K562 (cell line): ENCODE measurements around the gene OR52E2. TPM values are rescaled to one million over a fixed set of nuclear protein-coding genes. Genes with fewer than 3 reads are reported as not detected.

Experiments
- ATAC-seq: fragments of 200-7000 bp; cut with Tn5 transposase; 3 replicates; pipeline ENCODE4 v1.9.1; 2020; ENCODE audit warnings: moderate library complexity
- BruUV-seq: library from RNA; stranded (reverse); fragments of 400-500 nt; replicated peaks from 2 replicates; lab custom pipeline; 2021; lab: Mats Ljungman, UMichigan
- CTCF ChIA-PET: fragments of 300-600 bp; formaldehyde crosslinking; extraction: SDS; loops from one replicate; lab custom pipeline; 2021; ENCODE audit warnings: low intra/inter-chr PET ratio; lab: Yijun Ruan, JAX
- POLR2A ChIA-PET: fragments of 300-600, 350-650 bp; sonication (Branson Sonifier 250); formaldehyde crosslinking; extraction: SDS; loops from one replicate; lab custom pipeline; 2021; ENCODE audit warnings: antibody characterized with exemption, inconsistent platforms; lab: Yijun Ruan, JAX
- DNase-seq, 4 experiments: peaks; one replicate each; pipeline versions ENCODE4 v3.0.0 to v3.0.0-alpha.2; 2011 to 2018; ENCODE audit warnings: low spot score in 3 of 4, mixed read lengths in 3 of 4; ENCODE audit errors: extremely low read depth in 1 of 4
- FAIRE-seq: peaks from 2 replicates; lab custom pipeline; 2011; peaks lifted over from hg19 to GRCh38; lab: Jason Lieb, UNC
- H2AFZ ChIP-seq: 2 replicates; pipeline ENCODE4 v1.6.0; 2011; ENCODE audit warnings: low read depth, low read length, control low read depth, inconsistent platforms
- H3K27ac ChIP-seq: fragments of 200-600 bp; 3 replicates; pipeline ENCODE4 v1.8.0; 2011; ENCODE audit warnings: low read depth, mild to moderate bottlenecking, control low read depth, inconsistent platforms, low read length, moderate library complexity, mixed read lengths; ENCODE audit errors: extremely low read depth
- H3K27me3 ChIP-seq, 2 experiments: fragments of 300-600 bp in 1 of 2; 2 replicates in 1 of 2; 3 replicates in 1 of 2; pipeline versions ENCODE4 v1.6.0 to v1.8.0; 2011; ENCODE audit warnings: inconsistent platforms in 2 of 2, low read length in 2 of 2, mild to moderate bottlenecking in 1 of 2, mixed read lengths in 1 of 2, moderate library complexity in 1 of 2; ENCODE audit not compliant: control insufficient read depth in 2 of 2, insufficient read depth in 2 of 2
- H3K36me3 ChIP-seq: fragments of 300-600 bp; 3 replicates; pipeline ENCODE4 v1.8.0; 2011; ENCODE audit warnings: mild to moderate bottlenecking, low read length, inconsistent platforms; ENCODE audit not compliant: control insufficient read depth, insufficient read depth
- H3K4me1 ChIP-seq, 2 experiments: fragments of 200-600 bp in 1 of 2; replicated peaks in 1 of 2; 2 replicates in 1 of 2; 3 replicates in 1 of 2; pipeline versions ENCODE4 v1.5.1 to v1.8.0; 2011; ENCODE audit warnings: inconsistent platforms in 2 of 2, low read length in 2 of 2, mild to moderate bottlenecking in 1 of 2, mixed read lengths in 1 of 2, moderate library complexity in 1 of 2; ENCODE audit not compliant: control insufficient read depth in 2 of 2, insufficient read depth in 2 of 2
- H3K4me2 ChIP-seq: 2 replicates; pipeline ENCODE4 v1.6.1; 2011; ENCODE audit warnings: low read length, control low read depth, inconsistent platforms, mixed read lengths; ENCODE audit not compliant: insufficient read depth
- H3K4me3 ChIP-seq: fragments of 200-600 bp; sonication (generic), shearing (Covaris generic); 2 replicates; pipeline ENCODE4 v1.5.1; 2016; ENCODE audit warnings: control low read depth, inconsistent platforms
- H3K79me2 ChIP-seq: fragments of 200-600 bp; 3 replicates; pipeline ENCODE4 v1.8.0; 2011; ENCODE audit warnings: low read length, inconsistent platforms; ENCODE audit not compliant: control insufficient read depth, insufficient read depth
- H3K9ac ChIP-seq, 2 experiments: 2 replicates each; pipeline versions ENCODE4 v1.6.0 to v1.6.1; 2011; ENCODE audit warnings: low read depth in 2 of 2, low read length in 2 of 2, control low read depth in 1 of 2, inconsistent platforms in 1 of 2, mild to moderate bottlenecking in 1 of 2, mixed read lengths in 1 of 2; ENCODE audit not compliant: insufficient read depth in 1 of 2
- H3K9me1 ChIP-seq: one replicate; pipeline ENCODE4 v1.6.0; 2011; ENCODE audit warnings: inconsistent platforms, mild to moderate bottlenecking, low read length, moderate library complexity; ENCODE audit not compliant: control insufficient read depth, insufficient read depth
- H3K9me3 ChIP-seq: replicated peaks from 2 replicates; pipeline ENCODE4 v1.5.1; 2011; ENCODE audit warnings: low read depth, low read length, inconsistent platforms; ENCODE audit not compliant: control insufficient read depth, insufficient read depth
- H4K20me1 ChIP-seq: replicated peaks from 2 replicates; pipeline ENCODE4 v1.6.1; 2011; ENCODE audit warnings: low read length, inconsistent platforms, mixed read lengths; ENCODE audit not compliant: control insufficient read depth, insufficient read depth
- BMI1 ChIP-seq: fragments of 150-350 bp; IDR thresholded peaks from 2 replicates; pipeline ENCODE4 v1.6.1; 2014; ENCODE audit warnings: low read length
- C11orf30 ChIP-seq: fragments of 450-650 bp; IDR thresholded peaks from 2 replicates; pipeline ENCODE4 v1.6.1; 2016; ENCODE audit warnings: low read depth, mild to moderate bottlenecking
- CEBPB ChIP-seq: fragments of 450-650 bp; IDR thresholded peaks from 2 replicates; pipeline ENCODE4 v1.6.1; 2016; ENCODE audit warnings: missing genetic modification characterization, missing compliant biosample characterization
- CREM ChIP-seq: IDR thresholded peaks from 2 replicates; pipeline ENCODE4 v1.6.1; 2014; ENCODE audit warnings: antibody characterized with exemption, low read depth
- KAT7 ChIP-seq: sonication (generic); formaldehyde crosslinking; IDR thresholded peaks from 2 replicates; pipeline ENCODE4 v1.8.0; 2022; ENCODE audit warnings: missing genetic modification reagents, mild to moderate bottlenecking, borderline replicate concordance
- MAFF ChIP-seq: IDR thresholded peaks from 2 replicates; pipeline ENCODE4 v1.6.1; 2012; ENCODE audit warnings: low read length, improper control_type of control experiment
- MAFG ChIP-seq: fragments of 450-650 bp; conservative IDR thresholded peaks from 2 replicates; pipeline ENCODE4 v1.6.1; 2016; ENCODE audit warnings: missing genetic modification characterization, missing compliant biosample characterization
- MAFK ChIP-seq: IDR thresholded peaks from 2 replicates; pipeline ENCODE4 v1.6.1; 2011; ENCODE audit warnings: low read length, improper control_type of control experiment
- RBM15 ChIP-seq: fragments of 200-400 bp; formaldehyde crosslinking; IDR thresholded peaks from 2 replicates; pipeline ENCODE4 v1.6.1; 2018; ENCODE audit warnings: mild to moderate bottlenecking, low read length, moderate library complexity; ENCODE audit not compliant: insufficient read depth
- SOX6 ChIP-seq: fragments of 450-650 bp; IDR thresholded peaks from 2 replicates; pipeline ENCODE4 v1.6.1; 2014; ENCODE audit warnings: mild to moderate bottlenecking
- U2AF2 ChIP-seq: fragments of 200-400 bp; formaldehyde crosslinking; optimal IDR thresholded peaks from 2 replicates; pipeline ENCODE3; 2017; ENCODE audit warnings: low read depth, mild to moderate bottlenecking, low read length
- ZBTB49 ChIP-seq: sonication (generic); formaldehyde crosslinking; IDR thresholded peaks from 2 replicates; pipeline ENCODE4 v1.8.0; 2022; ENCODE audit warnings: missing genetic modification reagents, mild to moderate bottlenecking, borderline replicate concordance
- ZNF146 ChIP-seq: IDR thresholded peaks from one replicate; pipeline ENCODE4 v1.6.1; 2018; ENCODE audit warnings: missing compliant biosample characterization; ENCODE audit not compliant: unreplicated experiment
- ZNF316 ChIP-seq: fragments of 450-650 bp; IDR thresholded peaks from 2 replicates; pipeline ENCODE4 v1.6.1; 2016
- ZSCAN32 ChIP-seq: fragments of 450-650 bp; formaldehyde crosslinking; IDR thresholded peaks from 2 replicates; pipeline ENCODE4 v1.4.0; 2020; ENCODE audit warnings: mild to moderate bottlenecking, moderate library complexity
- in situ Hi-C: fragments of 300-500 bp; cut with MboI; formaldehyde crosslinking; loops from 4 replicates; pipeline ENCODE4 v1.15.0; 2018; ENCODE audit warnings: inconsistent platforms, mixed read lengths
- intact Hi-C: fragments of 100-400 bp; cut with micrococcal nuclease; formaldehyde crosslinking; loops from 2 replicates; pipeline ENCODE4 v1.14.2; 2022
- polyA plus RNA-seq, 8 experiments: library from polyadenylated mRNA; depleted of rRNA in 4 of 8; stranded (reverse) in 5 of 8; unstranded in 3 of 8; fragments of >200 nt; fragmentation: Nextera tagmentation in 2 of 8; fragmentation: Illumina TruSeq in 1 of 8; extraction: Ambion mirVana in 2 of 8; extraction: Trizol in 1 of 8; gene quantifications; 2 replicates each; pipeline versions ENCODE4 v1.2.1 to v1.2.3, GENCODE V29; 2011 to 2014; ENCODE audit warnings: inconsistent platforms in 1 of 8, missing spikeins in 1 of 8
- total RNA-seq, 7 experiments: library from RNA; depleted of rRNA in 6 of 7; stranded (reverse); fragments of >200 nt in 6 of 7; fragmentation: Illumina TruSeq in 2 of 7; extraction: Trizol in 2 of 7; gene quantifications; 2 replicates each; pipeline versions ENCODE4 v1.2.1 to v1.2.3, GENCODE V29; 2011 to 2021; ENCODE audit warnings: low replicate concordance in 1 of 7

Gene OR52E2
- total and polyA plus RNA-seq, 9 of the 15 experiments (the other 6 are each of a cell fraction or from before 2014, with no cell fraction given): not detected

- H3K4me2 ChIP-seq: no peak overlapping the region
- H3K27me3 ChIP-seq: no peaks in the 10 kb centered on the region
- H3K79me2 ChIP-seq: no peaks in the 10 kb centered on the region
- BruUV-seq: no TSS peak
- H3K36me3 ChIP-seq: no peaks in the 10 kb centered on the region
- in situ Hi-C loops: no loop called here
- ATAC-seq: no peak
- intact Hi-C loops: no loop called here
- no peak for FAIRE-seq
- CTCF ChIA-PET: no interaction called here
- no peaks in the 10 kb centered on the region for H4K20me1 ChIP-seq
- no peak overlapping the region for H3K4me3 ChIP-seq
- POLR2A ChIA-PET: no interaction called here
- no peak overlapping the region for H2AFZ ChIP-seq
- TF ChIP-seq ZSCAN32 (CRISPR knock-in tag) (no peak), CEBPB (tag) (no peak), KAT7 (CRISPR knock-in tag) (no peak)
- no peak overlapping the region for H3K9ac ChIP-seq
- peaks cover 0 to 4% of the 10 kb centered on the region in 2 experiments; a peak in 1 of 5 replicates for H3K4me1 ChIP-seq
- no peak for DNase-seq
- no peak overlapping the region for H3K27ac ChIP-seq
- no peaks in the 10 kb centered on the region for H3K9me3 ChIP-seq
- no peaks in the 10 kb centered on the region for H3K9me1 ChIP-seq
Measured at GRCh38 chr11:5088556-5088955, 29.1 kb upstream of the OR52E2 start.

GRCh38 chr11:5083602-5084001 is 24.2 kb upstream of the OR52E2 start:
- Histone ChIP-seq H3K27me3 (no peaks in the 10 kb centered on the region), H3K9ac (no peak overlapping the region), H3K9me1 (no peaks in the 10 kb centered on the region), H3K79me2 (no peaks in the 10 kb centered on the region), H4K20me1 (no peaks in the 10 kb centered on the region), H3K36me3 (no peaks in the 10 kb centered on the region), H3K27ac (no peak overlapping the region), H3K9me3 (no peaks in the 10 kb centered on the region), H3K4me1 (peaks cover 0 to 4% of the 10 kb centered on the region in 2 experiments; a peak in 1 of 5 replicates), H2AFZ (no peak overlapping the region), H3K4me2 (no peak overlapping the region), H3K4me3 (no peak overlapping the region)
- in situ Hi-C loops: no loop called here
- BruUV-seq: no TSS peak
- ChIA-PET CTCF (no interaction called here), POLR2A (no interaction called here)
- ATAC-seq: no peak
- no peak for DNase-seq
- no peak for FAIRE-seq
- intact Hi-C loops: no loop called here
- TF ChIP-seq CREM (no peak), ZNF146 (CRISPR knock-in tag) (no peak), MAFF (peak; percentile 72), RBM15 (no peak), MAFK (peak; percentile 61; the same call in 1 of the 2 replicates), U2AF2 (no peak), ZBTB49 (CRISPR knock-in tag) (no peak), ZNF316 (peak; percentile 93), SOX6 (no peak), BMI1 (no peak), MAFG (tag) (peak; percentile 70; the same call in 1 of the 2 replicates), C11orf30 (peak; percentile 83)
- TF ChIP-seq, all 486 proteins: peak for 5
